HepG2 (cell line): ENCODE data around the gene HES2. TPM values are rescaled to one million over a fixed set of nuclear protein-coding genes. Genes with fewer than 3 reads are reported as not detected.

Experiments used
- AFF4 ChIP-seq: sonication (generic); formaldehyde crosslinking; IDR thresholded peaks from 2 replicates; pipeline ENCODE4 v1.4.0; 2020; ENCODE audit warnings: missing genetic modification reagents
- HDAC1 ChIP-seq: sonication (generic); formaldehyde crosslinking; IDR thresholded peaks from 2 replicates; pipeline ENCODE4 v1.5.1; 2020; ENCODE audit warnings: mild to moderate bottlenecking, missing genetic modification reagents
- KDM4B ChIP-seq: sonication (generic); formaldehyde crosslinking; IDR thresholded peaks from 2 replicates; pipeline ENCODE4 v1.4.0; 2020; ENCODE audit warnings: missing genetic modification reagents
- KLF6 ChIP-seq: IDR thresholded peaks from 2 replicates; pipeline ENCODE4 v1.8.0; 2016; ENCODE audit warnings: missing biosample characterization, missing genetic modification reagents
- LBX2 ChIP-seq: sonication (generic); formaldehyde crosslinking; IDR thresholded peaks from 2 replicates; pipeline ENCODE4 v1.5.0; 2020; ENCODE audit warnings: missing genetic modification reagents, mild to moderate bottlenecking, borderline replicate concordance
- NR2F1 ChIP-seq, 2 experiments: fragments of 450-650 bp in 1 of 2; formaldehyde crosslinking in 1 of 2; IDR thresholded peaks; 2 replicates each; pipeline versions ENCODE4 v1.5.0 to v1.6.1; 2016 to 2020; ENCODE audit warnings: mild to moderate bottlenecking in 1 of 2, missing compliant biosample characterization in 1 of 2, missing genetic modification reagents in 1 of 2, moderate library complexity in 1 of 2
- ZFP36L1 ChIP-seq: sonication (generic); formaldehyde crosslinking; IDR thresholded peaks from 2 replicates; pipeline ENCODE4 v1.8.0; 2022; ENCODE audit warnings: mild to moderate bottlenecking, missing genetic modification reagents, moderate library complexity
- ZNF142 ChIP-seq: sonication (generic); formaldehyde crosslinking; IDR thresholded peaks from 2 replicates; pipeline ENCODE4 v1.4.0; 2020; ENCODE audit warnings: missing genetic modification reagents
- ZNF724P ChIP-seq: sonication (generic); formaldehyde crosslinking; IDR thresholded peaks from 2 replicates; pipeline ENCODE4 v1.8.0; 2022; ENCODE audit warnings: missing genetic modification reagents, borderline replicate concordance
- polyA plus RNA-seq, 8 experiments: library from polyadenylated mRNA; depleted of rRNA in 3 of 8; stranded (reverse) in 7 of 8; unstranded in 1 of 8; fragments of >200 nt; fragmentation: Illumina TruSeq in 4 of 8; extraction: Trizol in 4 of 8; gene quantifications; 2 replicates each; pipeline versions ENCODE4 v1.2.1 to v1.2.3, GENCODE V29; 2011 to 2016; ENCODE audit warnings: low read depth in 4 of 8, missing spikeins in 1 of 8, mixed read lengths in 1 of 8; ENCODE audit not compliant: insufficient read depth in 1 of 8
- total RNA-seq, 5 experiments: library from RNA; depleted of rRNA; stranded (reverse); fragments of >200 nt; fragmentation: Illumina TruSeq; extraction: Trizol; gene quantifications; 2 replicates each; pipeline ENCODE4 v1.2.3, GENCODE V29; 2016; ENCODE audit warnings: low read depth in 1 of 5

Gene HES2
- total and polyA plus RNA-seq, 2 of the 13 experiments (the other 11 are each of a cell fraction or from before 2014, with no cell fraction given): 0.11 to 0.17 TPM

GRCh38 chr1:6424619-6425593 lies 5.2 kb upstream of the HES2 start, which contains the start of gene ESPN (continued):
- TF ChIP-seq LBX2 (CRISPR knock-in tag): 0 out of 2 replicates have a peak, but pooled peaks have one; percentile 31
- no peak for TF ChIP-seq HDAC1 (CRISPR knock-in tag)
- no peak for TF ChIP-seq KLF6 (CRISPR knock-in tag)
- TF ChIP-seq NR2F1 (CRISPR knock-in tag; IDR thresholded peaks at IDR 0.05): no peak
- no peak for TF ChIP-seq AFF4 (CRISPR knock-in tag)
- TF ChIP-seq ZNF724P (CRISPR knock-in tag): no peak
- no peak for TF ChIP-seq KDM4B
- TF ChIP-seq ZFP36L1 (CRISPR knock-in tag): no peak
- no peak for TF ChIP-seq ZNF142 (CRISPR knock-in tag)
